ENCODE data around the gene F10. TPM values are rescaled to one million over a fixed set of nuclear protein-coding genes. Genes with fewer than 3 reads are reported as not detected.

The F10 gene
- total RNA-seq, 2 donors from 2014 or later, result 21.9 to 27.5 TPM

GRCh38 chr13:113135281-113135760, 12.7 kb downstream of the F10 start:
- H3K27ac ChIP-seq, result no peak overlapping the region
- TF ChIP-seq, protein P1, sequence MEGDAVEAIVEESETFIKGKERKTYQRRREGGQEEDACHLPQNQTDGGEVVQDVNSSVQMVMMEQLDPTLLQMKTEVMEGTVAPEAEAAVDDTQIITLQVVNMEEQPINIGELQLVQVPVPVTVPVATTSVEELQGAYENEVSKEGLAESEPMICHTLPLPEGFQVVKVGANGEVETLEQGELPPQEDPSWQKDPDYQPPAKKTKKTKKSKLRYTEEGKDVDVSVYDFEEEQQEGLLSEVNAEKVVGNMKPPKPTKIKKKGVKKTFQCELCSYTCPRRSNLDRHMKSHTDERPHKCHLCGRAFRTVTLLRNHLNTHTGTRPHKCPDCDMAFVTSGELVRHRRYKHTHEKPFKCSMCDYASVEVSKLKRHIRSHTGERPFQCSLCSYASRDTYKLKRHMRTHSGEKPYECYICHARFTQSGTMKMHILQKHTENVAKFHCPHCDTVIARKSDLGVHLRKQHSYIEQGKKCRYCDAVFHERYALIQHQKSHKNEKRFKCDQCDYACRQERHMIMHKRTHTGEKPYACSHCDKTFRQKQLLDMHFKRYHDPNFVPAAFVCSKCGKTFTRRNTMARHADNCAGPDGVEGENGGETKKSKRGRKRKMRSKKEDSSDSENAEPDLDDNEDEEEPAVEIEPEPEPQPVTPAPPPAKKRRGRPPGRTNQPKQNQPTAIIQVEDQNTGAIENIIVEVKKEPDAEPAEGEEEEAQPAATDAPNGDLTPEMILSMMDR (IDR thresholded peaks at IDR 0.05), result no peak
- H3K27me3 ChIP-seq, result no peaks in the 10 kb centered on the region
- no peak overlapping the region for H3K4me3 ChIP-seq
- no peaks in the 10 kb centered on the region for H3K36me3 ChIP-seq
- no peak for DNase-seq (ENCODE audit: low spot score)
- no peaks in the 10 kb centered on the region for H3K4me1 ChIP-seq
- H3K9me3 ChIP-seq, result no peaks in the 10 kb centered on the region

DNA sequence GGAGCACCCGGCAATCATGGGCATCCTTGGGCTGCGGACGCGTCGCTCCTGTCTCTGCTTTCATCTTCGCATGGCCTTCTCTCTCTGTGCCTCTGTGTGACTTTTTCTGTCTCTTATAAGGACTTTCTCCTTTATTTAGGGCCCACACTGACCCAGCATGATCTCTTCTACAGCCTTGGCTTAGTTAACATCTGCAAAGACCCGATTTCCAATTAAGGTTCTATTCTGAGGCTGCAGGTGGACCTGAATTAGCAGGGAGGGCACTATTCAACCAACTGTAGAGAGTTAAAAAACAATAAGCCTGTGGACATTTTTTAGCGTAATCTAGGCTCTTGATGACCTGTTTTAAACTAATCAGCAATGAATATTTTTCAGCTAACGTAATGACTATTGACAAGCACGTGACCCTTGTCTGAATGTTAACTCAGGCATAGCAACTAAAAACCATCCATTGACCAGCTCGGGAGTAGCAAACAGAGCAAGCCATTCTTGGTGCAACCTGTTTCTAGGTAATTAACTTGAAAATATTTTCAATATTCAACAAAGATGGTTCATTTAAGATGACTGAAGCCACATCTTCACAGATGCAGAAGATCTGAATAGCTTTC, 15.2 kb downstream of the F10 start:
- H3K36me3 ChIP-seq, result no peaks in the 10 kb centered on the region
- H3K9me3 ChIP-seq, result no peaks in the 10 kb centered on the region
- no peaks in the 10 kb centered on the region for H3K27me3 ChIP-seq
- no peak overlapping the region for H3K27ac ChIP-seq
- TF ChIP-seq, protein P1 (IDR thresholded peaks at IDR 0.05), result no peak
- H3K4me3 ChIP-seq, result no peak overlapping the region
- no peak for DNase-seq (ENCODE audit: low spot score)
- H3K4me1 ChIP-seq, result no peaks in the 10 kb centered on the region

DNA sequence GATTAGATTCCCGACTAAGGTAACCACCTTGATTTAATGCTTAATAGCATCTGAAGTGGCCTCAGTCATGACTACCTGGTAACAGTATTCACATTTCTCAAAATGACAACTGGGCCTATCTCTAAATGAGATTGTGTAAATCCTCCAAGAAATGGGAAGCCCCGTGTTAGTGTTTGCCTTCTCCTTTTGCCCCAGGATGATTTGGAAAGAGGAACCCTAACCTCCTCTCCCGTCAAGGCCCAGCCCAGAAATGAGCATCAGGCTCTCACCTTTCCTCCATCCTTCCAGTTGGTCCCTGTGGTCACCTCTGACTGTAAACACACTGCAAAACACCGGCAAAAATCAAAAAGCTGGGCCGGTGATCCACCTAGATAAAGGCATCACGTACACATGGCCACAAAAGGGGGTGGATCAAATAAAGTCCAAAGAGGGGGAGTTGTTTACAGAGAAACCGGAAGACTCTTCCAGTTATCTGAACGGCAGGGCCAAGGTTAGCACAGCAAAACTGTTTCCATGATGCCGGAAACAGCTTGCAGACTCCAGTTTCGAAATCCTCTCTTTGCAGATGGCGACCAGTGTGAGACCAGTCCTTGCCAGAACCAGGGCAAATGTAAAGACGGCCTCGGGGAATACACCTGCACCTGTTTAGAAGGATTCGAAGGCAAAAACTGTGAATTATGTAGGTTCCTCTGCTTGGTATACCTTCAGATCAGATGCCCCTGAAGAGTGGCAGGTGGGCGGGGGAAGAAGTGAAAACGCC, 16.4 kb downstream of the F10 start:
- Histone ChIP-seq H3K9me3 (no peaks in the 10 kb centered on the region), H3K4me1 (no peaks in the 10 kb centered on the region), H3K4me3 (no peak overlapping the region), H3K36me3 (no peaks in the 10 kb centered on the region), H3K27ac (no peak overlapping the region), H3K27me3 (no peaks in the 10 kb centered on the region)
- TF ChIP-seq, protein P1 (IDR thresholded peaks at IDR 0.05), result no peak
- DNase-seq (ENCODE audit: low spot score), result no peak

GRCh38 chr13:113139577-113139976, 17.0 kb downstream of the F10 start:
- no peak overlapping the region for H3K27ac ChIP-seq
- H3K9me3 ChIP-seq, result no peaks in the 10 kb centered on the region
- no peak overlapping the region for H3K4me3 ChIP-seq
- no peak for DNase-seq (ENCODE audit: low spot score)
- TF ChIP-seq, protein P1 (IDR thresholded peaks at IDR 0.05), result no peak
- no peaks in the 10 kb centered on the region for H3K27me3 ChIP-seq
- no peaks in the 10 kb centered on the region for H3K36me3 ChIP-seq
- H3K4me1 ChIP-seq, result no peaks in the 10 kb centered on the region

DNA sequence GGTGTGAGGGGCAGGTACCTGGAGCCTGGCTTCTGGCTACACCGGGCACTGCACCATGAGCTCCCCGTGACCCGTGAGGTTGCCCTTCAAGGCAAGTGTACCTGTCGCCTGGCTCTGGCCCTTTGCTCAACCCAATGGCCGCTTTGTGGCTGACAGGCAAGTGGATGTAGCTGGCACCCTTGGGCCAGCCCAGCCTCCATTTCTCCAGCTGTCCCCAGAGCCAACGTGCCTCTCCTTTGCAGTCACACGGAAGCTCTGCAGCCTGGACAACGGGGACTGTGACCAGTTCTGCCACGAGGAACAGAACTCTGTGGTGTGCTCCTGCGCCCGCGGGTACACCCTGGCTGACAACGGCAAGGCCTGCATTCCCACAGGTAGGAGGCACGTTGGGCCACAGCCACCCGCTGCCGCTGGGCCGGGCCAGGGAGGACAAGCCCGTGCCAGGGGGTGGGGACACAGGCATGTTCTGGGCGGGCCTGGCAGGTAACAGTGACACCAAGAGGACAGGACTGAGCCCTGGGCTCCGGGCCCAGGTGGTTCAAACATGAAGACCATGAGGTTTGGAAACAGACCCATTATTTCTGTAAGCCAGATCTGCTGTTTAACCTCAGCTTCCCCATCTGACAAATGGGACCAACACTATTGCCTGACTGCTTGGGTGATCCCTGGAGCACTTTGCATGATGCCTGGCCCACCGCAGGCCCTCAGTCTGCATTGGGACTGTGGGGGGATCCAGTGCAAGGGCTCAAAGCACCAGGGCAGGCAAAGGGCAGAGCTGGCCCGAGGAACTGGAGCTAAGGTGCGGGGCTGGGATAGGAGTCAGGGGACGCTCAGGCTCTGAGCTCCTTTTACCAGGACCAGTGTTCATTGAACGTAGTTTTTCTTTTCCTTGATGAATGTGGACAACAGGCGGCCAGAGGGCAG, 18.3 kb downstream of the F10 start:
- no peak for DNase-seq (ENCODE audit: low spot score)
- no peaks in the 10 kb centered on the region for H3K27me3 ChIP-seq
- no peak overlapping the region for H3K4me3 ChIP-seq
- no peak overlapping the region for H3K27ac ChIP-seq
- TF ChIP-seq, protein P1 (IDR thresholded peaks at IDR 0.05), result no peak
- no peaks in the 10 kb centered on the region for H3K9me3 ChIP-seq
- H3K4me1 ChIP-seq, result no peaks in the 10 kb centered on the region
- H3K36me3 ChIP-seq, result no peaks in the 10 kb centered on the region

Data from right atrium auricular region (tissue), 2 donors.